GM19438 (cell line): ENCODE data around the gene TMUB1.

ENCODE experiments used
- ATAC-seq: cut with Tn5 transposase; IDR thresholded peaks from one replicate; pipeline ENCODE4 v1.9.1; 2021; ENCODE audit warnings: low read depth; ENCODE audit not compliant: unreplicated experiment

TMUB1 gene

DNA sequence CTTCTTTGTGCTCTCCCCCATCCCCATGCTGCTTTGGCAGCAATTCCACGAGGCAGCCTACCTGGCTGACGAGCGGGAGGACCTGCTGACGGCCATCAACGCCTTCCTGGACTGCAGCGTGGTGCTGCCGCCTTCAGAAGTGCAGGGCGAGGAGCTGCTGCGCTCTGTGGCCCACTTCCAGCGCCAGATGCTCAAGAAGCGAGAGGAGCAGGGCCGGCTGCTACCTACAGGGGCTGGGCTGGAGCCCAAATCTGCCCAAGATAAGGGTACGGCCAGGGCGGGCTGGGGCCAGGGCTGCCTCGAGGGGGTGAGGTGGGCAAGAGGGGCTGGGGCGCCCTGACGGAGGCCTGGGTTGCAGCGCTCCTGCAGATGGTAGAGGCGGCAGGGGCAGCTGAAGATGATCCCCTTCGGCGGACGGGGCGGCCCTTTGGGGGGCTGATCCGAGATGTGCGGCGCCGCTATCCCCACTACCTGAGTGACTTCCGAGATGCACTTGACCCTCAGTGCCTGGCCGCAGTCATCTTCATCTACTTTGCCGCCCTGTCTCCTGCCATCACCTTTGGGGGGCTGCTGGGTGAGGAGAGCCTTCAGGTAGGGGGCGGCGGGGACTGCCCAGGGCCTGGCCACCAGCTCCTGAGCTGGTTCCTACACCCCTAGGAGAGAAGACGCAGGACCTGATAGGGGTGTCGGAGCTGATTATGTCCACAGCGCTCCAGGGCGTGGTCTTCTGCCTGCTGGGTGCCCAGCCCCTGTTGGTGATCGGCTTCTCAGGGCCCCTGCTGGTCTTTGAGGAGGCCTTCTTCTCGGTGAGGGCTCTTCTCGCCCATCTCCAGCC lies 12.0 kb downstream of the TMUB1 start:
- no peak for ATAC-seq

- ATAC-seq, result no peak
Observed at GRCh38 chr7:151070574-151070960, 12.7 kb downstream of the TMUB1 start.

DNA sequence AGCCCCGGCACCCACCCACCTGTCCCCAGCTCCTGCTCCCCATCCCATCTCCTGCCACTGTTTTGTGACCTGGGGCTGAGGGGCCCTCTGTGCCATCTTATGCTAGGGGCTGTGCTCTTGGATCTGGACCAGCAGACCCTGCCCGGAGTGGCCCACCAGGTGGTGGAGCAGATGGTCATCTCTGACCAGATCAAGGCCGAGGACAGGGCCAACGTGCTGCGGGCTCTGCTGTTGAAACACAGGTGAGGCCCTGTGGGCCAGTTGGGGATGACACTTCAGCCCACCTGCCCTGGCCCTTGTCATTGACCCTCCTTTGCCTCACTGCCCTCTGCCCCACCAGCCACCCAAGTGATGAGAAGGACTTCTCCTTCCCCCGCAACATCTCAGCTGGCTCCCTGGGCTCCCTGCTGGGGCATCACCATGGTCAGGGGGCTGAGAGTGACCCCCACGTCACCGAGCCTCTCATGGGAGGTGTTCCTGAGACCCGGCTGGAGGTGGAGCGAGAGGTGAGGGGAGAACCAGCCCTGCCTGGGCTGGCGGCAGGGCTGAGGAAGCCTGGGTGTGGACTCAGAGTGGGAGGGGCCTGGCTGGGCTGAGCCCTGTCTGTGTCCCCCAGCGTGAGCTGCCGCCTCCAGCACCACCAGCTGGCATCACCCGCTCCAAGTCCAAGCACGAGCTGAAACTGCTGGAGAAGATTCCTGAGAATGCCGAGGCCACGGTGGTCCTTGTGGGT lies 13.3 kb downstream of the TMUB1 start:
- no peak for ATAC-seq

GRCh38 chr7:151068069-151068773 lies 15.1 kb downstream of the TMUB1 start:
- ATAC-seq, result no peak

- ATAC-seq, result no peak
Observed at GRCh38 chr7:151066273-151066974, 16.9 kb downstream of the TMUB1 start.

GRCh38 chr7:151065516-151065915 lies 17.8 kb downstream of the TMUB1 start:
- no peak for ATAC-seq

DNA sequence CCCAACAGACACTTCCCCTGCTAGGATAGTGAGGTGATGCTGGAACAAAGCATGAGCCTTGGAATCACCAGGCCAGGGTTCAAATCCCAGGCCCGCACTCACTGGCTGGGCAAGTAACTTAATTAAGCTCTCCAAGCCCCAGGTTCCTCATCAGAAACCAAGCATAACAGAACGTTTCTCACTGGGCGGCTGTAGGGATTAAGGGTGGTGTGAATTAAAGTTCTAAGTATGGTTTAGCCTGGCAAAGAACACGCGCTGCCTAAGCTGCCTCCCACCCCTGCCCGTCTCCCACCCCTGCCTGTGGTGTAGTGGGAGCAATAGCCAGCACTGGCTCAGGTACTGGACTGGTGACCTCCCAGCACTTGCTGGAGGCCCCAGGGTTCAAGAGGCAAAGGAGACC lies 18.3 kb downstream of the TMUB1 start:
- no peak for ATAC-seq

DNA sequence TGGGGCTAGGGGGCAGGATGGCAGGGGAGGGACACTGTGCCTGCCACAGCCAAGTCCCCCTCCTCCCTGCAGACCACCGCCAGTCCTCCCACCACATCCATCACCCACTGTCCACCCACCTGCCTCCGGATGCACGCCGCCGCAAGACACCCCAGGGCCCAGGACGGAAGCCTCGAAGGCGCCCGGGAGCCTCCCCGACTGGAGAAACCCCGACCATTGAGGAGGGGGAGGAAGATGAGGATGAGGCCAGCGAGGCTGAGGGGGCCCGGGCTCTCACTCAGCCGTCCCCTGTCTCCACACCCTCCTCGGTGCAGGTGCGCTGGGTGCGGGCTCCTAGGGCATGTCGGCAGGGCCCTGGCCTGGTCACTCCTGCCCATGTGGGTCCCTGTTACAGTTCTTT lies 18.8 kb downstream of the TMUB1 start:
- no peak for ATAC-seq

DNA sequence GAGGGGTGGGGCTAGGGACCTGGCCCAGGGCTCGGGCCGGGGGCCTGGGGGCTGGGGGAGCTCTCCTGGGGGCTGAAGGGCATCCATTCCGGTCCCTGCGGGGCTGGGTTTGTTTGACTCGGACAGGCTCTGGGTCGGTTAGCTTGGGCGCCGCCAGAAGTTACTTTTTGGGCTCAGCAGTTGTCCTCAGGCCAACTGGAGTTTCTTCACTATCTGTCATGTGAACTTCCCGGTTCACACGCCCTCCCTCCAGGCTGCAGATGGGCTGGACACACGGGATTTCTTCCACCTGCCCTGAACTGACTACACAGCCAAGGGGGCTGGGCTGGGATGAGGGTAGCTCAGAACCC lies 20.1 kb downstream of the TMUB1 start:
- no peak for ATAC-seq

GRCh38 chr7:151062399-151063211 lies 20.7 kb downstream of the TMUB1 start:
- ATAC-seq, result no peak

DNA sequence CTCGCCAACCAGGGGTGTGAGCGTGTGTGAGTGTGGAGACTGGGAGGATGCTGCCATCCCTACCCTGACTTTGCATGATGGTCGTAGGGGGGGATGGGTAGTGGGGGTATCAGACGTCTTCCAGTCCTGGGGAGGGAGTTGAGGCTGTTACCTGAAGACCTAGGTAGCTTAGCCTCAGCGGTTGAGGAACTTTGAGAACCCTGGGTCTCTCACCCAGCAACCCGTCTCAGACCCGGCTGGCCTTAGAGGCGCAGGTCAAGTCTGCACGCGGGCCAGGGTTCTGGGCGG lies 21.2 kb downstream of the TMUB1 start:
- no peak for ATAC-seq

- ATAC-seq, result no peak
Observed at GRCh38 chr7:151061213-151062110, 21.8 kb downstream of the TMUB1 start.

DNA sequence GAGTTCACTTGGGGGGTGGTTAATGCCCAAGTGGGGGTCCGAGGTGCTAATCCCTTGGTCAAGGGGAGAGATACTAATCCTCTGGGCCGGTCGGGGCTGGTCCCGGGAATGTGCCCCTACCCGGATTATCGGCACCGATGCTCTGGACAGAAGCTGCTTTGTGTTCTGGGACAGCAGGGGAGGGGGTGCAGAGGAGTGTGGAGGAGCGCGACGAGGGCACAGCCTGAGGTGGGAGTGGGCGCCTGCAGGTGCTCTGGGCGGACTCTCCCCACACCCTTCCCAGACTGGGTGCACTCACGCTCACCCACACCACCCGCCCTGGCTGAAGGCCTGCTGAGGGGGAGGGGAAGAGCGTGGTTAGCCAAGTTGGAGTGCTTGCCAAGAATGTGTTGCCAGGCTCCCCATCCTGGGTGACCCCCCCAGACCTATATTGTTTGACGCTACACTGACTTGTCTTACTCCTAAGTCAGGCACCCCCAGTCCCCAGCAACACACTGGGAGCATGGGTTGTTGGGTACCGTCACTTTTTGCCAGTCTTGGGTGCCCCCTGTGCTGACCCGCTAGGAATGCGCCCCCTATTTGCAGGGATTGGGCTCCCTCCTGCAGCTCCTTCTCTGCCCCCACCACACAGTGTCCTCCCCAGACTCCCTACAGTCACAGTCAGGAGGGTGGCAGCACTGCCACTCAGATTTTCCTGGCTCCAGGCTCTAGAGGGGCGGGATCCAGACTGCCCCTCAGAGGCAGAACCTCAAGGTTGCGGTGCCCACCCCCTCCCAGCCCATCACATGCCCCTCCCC lies 22.7 kb downstream of the TMUB1 start:
- ATAC-seq, result no peak

DNA sequence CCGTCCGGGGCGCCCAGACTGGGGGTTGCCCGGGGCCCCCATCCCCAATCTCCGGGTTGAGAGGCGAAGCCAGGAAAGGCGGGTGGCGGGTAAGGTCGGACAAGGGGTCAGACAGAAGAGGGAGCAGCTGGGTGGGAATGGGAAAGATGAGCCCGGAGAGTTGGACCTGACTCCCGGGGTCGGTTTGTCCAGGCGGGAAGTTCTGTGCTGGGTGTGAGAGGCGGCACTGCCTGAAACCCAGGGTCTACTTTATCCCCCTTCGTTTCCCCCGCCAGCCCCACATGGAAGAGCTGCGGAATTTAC lies 23.2 kb downstream of the TMUB1 start:
- no peak for ATAC-seq

DNA sequence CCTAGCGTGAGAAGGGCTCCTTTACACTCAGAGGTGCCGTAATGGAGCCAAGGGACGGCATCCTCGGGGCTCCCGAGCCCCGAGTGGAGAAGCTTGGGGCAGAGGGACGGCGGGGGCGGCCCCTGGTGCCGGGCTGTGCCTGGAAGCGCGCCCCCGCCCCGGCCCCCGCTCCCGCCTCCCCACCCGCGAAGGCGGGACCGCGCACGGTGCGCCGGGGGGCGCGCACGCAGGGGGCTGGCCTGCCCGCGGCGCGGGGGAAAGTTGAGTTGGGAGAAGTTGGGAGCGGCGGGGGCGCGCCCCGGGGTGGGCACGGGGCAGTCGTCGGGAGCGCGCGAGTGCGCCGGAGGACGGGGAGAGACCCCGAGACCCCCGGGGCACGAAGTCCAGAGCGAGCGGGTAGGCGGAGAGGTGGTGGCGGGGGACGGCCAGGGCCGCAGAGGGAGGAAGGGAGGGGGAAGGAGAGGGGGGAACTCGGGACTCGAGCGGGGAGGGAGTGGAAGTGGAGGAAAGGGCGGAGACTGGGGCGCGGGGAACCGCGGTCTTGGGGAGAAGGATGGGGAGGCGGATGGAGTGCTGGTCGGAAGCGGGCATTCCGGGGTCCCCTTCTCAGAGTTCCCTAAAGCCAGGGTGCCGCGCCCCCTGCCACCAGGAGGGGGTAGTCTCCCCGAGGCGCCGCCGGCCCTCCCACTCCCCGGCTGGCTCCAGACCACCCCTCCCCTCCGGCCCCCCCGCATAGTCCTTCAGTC lies 23.8 kb downstream of the TMUB1 start, which contains the start of gene SLC4A2:
Gene SLC4A2, plus strand, starts transcription at position 223 of the 746 bp plus-strand sequence. CDS start 2,399 bp downstream, outside the sequence.
- ATAC-seq, result peak; percentile 26

- no peak for ATAC-seq
Observed at GRCh38 chr7:151058781-151059366, 24.4 kb downstream of the TMUB1 start.

DNA sequence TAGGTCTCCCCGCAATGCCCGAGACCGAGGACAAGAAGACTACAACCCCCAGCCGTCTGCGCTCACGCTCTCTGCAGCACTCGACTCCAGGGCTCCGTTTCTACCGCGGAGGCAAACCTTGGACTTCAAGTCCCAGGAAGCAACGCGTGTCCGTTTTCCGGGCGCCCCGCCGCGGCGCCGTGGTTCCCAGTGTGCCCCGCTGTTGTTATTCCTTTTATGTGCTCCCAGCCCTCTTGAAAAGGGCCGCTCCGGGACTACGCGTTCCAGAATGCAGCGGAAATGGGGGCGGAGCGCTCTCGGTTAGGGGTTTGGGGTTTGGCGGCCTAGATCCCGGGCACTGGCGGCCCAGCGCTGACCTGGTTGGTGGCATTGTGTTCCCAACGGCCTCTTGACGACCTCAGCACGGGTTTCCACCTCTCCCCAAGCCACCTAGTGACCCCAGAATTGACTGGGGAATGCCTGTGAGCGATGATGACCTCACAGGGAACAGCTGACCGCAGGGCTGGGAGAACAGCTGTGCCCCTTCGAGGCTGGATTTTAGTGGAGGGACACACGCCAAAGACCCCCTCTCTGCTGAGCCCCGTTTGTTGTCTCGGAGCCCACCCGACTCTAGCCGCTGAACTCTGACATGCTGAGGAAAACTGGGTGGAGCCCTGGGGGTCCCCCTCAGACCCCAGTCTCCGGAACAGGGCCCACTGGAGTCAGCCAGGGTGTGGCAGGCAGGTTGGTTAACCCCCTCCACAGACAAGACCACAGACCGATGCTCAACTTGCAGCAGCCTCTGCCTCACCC lies 25.1 kb downstream of the TMUB1 start:
- ATAC-seq, result peak; percentile 82
